Glutamatergic neuron (in vitro differentiated cells): ENCODE data around the gene GLTP. TPM values are rescaled to one million over a fixed set of nuclear protein-coding genes. Genes with fewer than 3 reads are reported as not detected.
"Not testable (repeated sequence)": the region's sequence is repeated elsewhere in the genome, so short reads cannot be mapped to it uniquely, and the experiment has no call there.

Source experiments
- DNase-seq: peaks from one replicate; pipeline ENCODE4 v3.0.0; 2022
- H3K27ac Mint-ChIP-seq: one replicate; pipeline ENCODE4 v1.8.0; 2020; ENCODE audit warnings: mild to moderate bottlenecking, mixed read lengths, inconsistent platforms; ENCODE audit not compliant: unreplicated experiment
- H3K27me3 Mint-ChIP-seq: one replicate; pipeline ENCODE4 v1.8.0; 2020; ENCODE audit warnings: mild to moderate bottlenecking, moderate library complexity, mixed read lengths, inconsistent platforms; ENCODE audit not compliant: unreplicated experiment
- H3K36me3 Mint-ChIP-seq: one replicate; pipeline ENCODE4 v1.8.0; 2020; ENCODE audit warnings: mild to moderate bottlenecking, mixed read lengths, inconsistent platforms; ENCODE audit not compliant: unreplicated experiment
- H3K4me1 Mint-ChIP-seq: one replicate; pipeline ENCODE4 v1.8.0; 2020; ENCODE audit warnings: mild to moderate bottlenecking, low read depth, mixed read lengths, inconsistent platforms; ENCODE audit not compliant: unreplicated experiment
- H3K4me3 Mint-ChIP-seq: one replicate; pipeline ENCODE4 v1.8.0; 2020; ENCODE audit warnings: mild to moderate bottlenecking, mixed read lengths, inconsistent platforms; ENCODE audit not compliant: unreplicated experiment
- H3K9me3 Mint-ChIP-seq: one replicate; pipeline ENCODE4 v1.8.0; 2020; ENCODE audit warnings: mild to moderate bottlenecking, moderate library complexity, mixed read lengths, inconsistent platforms; ENCODE audit not compliant: unreplicated experiment
- CTCF ChIP-seq: fragments of 200-600 bp; sonication (generic); IDR thresholded peaks from one replicate; pipeline ENCODE4 v1.5.0; 2021; ENCODE audit not compliant: partially characterized antibody, unreplicated experiment
- total RNA-seq: library from RNA; stranded (reverse); fragmentation: NEBNext Ultra II Directional; extraction: Animal tissue kit (Norgen Biotek cat#: 25700); gene quantifications from one replicate; pipeline ENCODE4 v1.2.1, GENCODE V29; 2021; ENCODE audit not compliant: unreplicated experiment

Gene GLTP
- total RNA-seq, 1 donor from 2014 or later: 22.6 TPM

- DNase-seq: no peak
- no peak overlapping the region for H3K4me3 Mint-ChIP-seq
- no peaks in the 10 kb centered on the region for H3K27me3 Mint-ChIP-seq
- no peak for TF ChIP-seq CTCF
- H3K36me3 Mint-ChIP-seq: no peaks in the 10 kb centered on the region
- peaks cover 18% of the 10 kb centered on the region for H3K4me1 Mint-ChIP-seq
- no peaks in the 10 kb centered on the region for H3K9me3 Mint-ChIP-seq
- peak overlapping the region; percentile 14 for H3K27ac Mint-ChIP-seq
Measured at GRCh38 chr12:109870648-109871047, 9.7 kb downstream of the GLTP start.

DNA sequence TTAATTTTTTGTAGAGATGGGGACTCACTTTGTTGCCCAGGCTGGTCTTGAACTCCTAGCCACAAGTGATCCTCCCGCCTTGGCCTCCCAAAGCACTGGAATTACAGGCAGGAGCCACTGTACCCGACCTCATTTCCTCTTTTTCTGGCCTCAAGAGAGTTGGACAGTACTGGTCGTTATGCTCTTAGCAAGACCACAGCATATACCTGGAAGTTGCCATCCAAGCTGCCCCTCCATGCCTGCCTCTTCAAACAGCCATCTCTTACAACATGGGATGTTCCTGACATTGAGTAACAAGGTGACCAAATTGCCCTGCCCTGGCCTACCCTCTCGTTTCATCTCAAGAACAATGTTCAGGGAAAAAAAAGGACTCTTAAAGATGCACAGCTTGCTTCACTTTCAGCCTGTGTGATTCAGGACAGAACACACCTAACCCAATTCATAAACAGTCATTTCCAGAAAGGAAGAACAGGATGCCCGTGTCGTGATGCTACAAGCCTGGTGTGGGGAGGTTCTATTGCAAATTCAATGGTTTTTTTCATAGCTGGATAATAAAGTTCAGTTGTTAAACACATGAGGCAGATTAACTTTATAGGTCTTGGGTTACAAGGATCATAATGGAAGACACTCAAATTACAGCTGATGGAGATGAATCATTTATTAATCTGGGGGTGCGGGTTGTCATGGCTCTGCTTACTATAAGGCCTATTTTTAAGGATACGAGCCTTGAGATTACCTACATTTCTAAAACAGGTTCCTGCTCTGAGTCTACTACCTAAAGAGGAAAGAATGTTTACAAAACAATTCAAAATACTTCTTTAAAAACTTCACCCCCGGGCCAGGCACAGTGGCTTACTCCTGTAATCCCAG, 11.9 kb downstream of the GLTP start:
- H3K9me3 Mint-ChIP-seq: no peaks in the 10 kb centered on the region
- H3K36me3 Mint-ChIP-seq: no peaks in the 10 kb centered on the region
- TF ChIP-seq CTCF: no peak
- no peak overlapping the region for H3K27ac Mint-ChIP-seq
- H3K27me3 Mint-ChIP-seq: no peaks in the 10 kb centered on the region
- no peak overlapping the region for H3K4me3 Mint-ChIP-seq
- H3K4me1 Mint-ChIP-seq: peaks cover 13% of the 10 kb centered on the region
- DNase-seq: no peak

GRCh38 chr12:109864916-109865315, 15.4 kb downstream of the GLTP start:
- no peak for DNase-seq
- Mint-ChIP-seq H3K9me3 (no peaks in the 10 kb centered on the region), H3K27ac (no peak overlapping the region), H3K36me3 (no peaks in the 10 kb centered on the region), H3K4me3 (no peak overlapping the region), H3K27me3 (no peaks in the 10 kb centered on the region), H3K4me1 (peaks cover 7% of the 10 kb centered on the region)
- TF ChIP-seq CTCF: no peak

- TF ChIP-seq CTCF: no peak
- H3K27ac Mint-ChIP-seq: no peak overlapping the region
Measured at GRCh38 chr12:109863847-109864712, 16.3 kb downstream of the GLTP start.

GRCh38 chr12:109862491-109862890, 17.9 kb downstream of the GLTP start:
- not testable (repeated sequence) for H3K27me3 Mint-ChIP-seq, H3K4me3 Mint-ChIP-seq, DNase-seq, H3K9me3 Mint-ChIP-seq, H3K4me1 Mint-ChIP-seq, H3K27ac Mint-ChIP-seq, H3K36me3 Mint-ChIP-seq

More at GRCh38 chr12:109863847-109864712, 16.3 kb downstream of the GLTP start:
- no peaks in the 10 kb centered on the region for H3K27me3 Mint-ChIP-seq
- H3K36me3 Mint-ChIP-seq: no peaks in the 10 kb centered on the region
- peaks cover 7% of the 10 kb centered on the region for H3K4me1 Mint-ChIP-seq
- DNase-seq: no peak
- no peak overlapping the region for H3K4me3 Mint-ChIP-seq
- H3K9me3 Mint-ChIP-seq: no peaks in the 10 kb centered on the region
